Loucy (cell line): ENCODE data around the gene ZNF280D.

Source experiments
- H2AFZ ChIP-seq: fragments of 200-600 bp; sonication (generic); 2 replicates; pipeline ENCODE4 v1.6.0; 2016; ENCODE audit warnings: antibody characterized with exemption, mild to moderate bottlenecking, low read length, moderate library complexity
- H3F3A ChIP-seq: fragments of 200-600 bp; 2 replicates; pipeline ENCODE4 v1.6.0; 2016; ENCODE audit warnings: antibody characterized with exemption, low read depth, mild to moderate bottlenecking
- H3K27me3 ChIP-seq: fragments of 200-600 bp; sonication (generic); 2 replicates; pipeline ENCODE4 v1.6.1; 2014; ENCODE audit warnings: low read length, mild to moderate bottlenecking; ENCODE audit not compliant: insufficient read depth, poor library complexity, severe bottlenecking
- H3K36me3 ChIP-seq: fragments of 200-600 bp; sonication (generic); 2 replicates; pipeline ENCODE4 v1.6.1; 2016; ENCODE audit warnings: low read length; ENCODE audit not compliant: insufficient read depth
- H3K4me1 ChIP-seq: fragments of 200-600 bp; sonication (generic); 2 replicates; pipeline ENCODE4 v1.5.1; 2014; ENCODE audit warnings: low read length, mild to moderate bottlenecking; ENCODE audit not compliant: insufficient read depth, poor library complexity, severe bottlenecking
- H3K4me2 ChIP-seq: fragments of 200-600 bp; sonication (generic); 2 replicates; pipeline ENCODE4 v1.6.0; 2014; ENCODE audit warnings: antibody characterized with exemption, low read length, low read depth, mild to moderate bottlenecking; ENCODE audit not compliant: poor library complexity, severe bottlenecking
- H3K4me3 ChIP-seq: fragments of 200-600 bp; sonication (generic); 2 replicates; pipeline ENCODE4 v1.5.1; 2014; ENCODE audit warnings: low read length, mild to moderate bottlenecking, mixed read lengths; ENCODE audit not compliant: poor library complexity, severe bottlenecking
- H3K79me2 ChIP-seq: fragments of 200-600 bp; sonication (generic); 2 replicates; pipeline ENCODE4 v1.6.1; 2014; ENCODE audit warnings: low read length; ENCODE audit not compliant: insufficient read depth
- H3K9ac ChIP-seq: fragments of 200-600 bp; sonication (generic); 2 replicates; pipeline ENCODE4 v1.6.0; 2014; ENCODE audit warnings: mild to moderate bottlenecking, low read depth, low read length, moderate library complexity; ENCODE audit not compliant: poor library complexity, severe bottlenecking
- H3K9me2 ChIP-seq: fragments of 200-600 bp; sonication (generic); replicated peaks from 2 replicates; pipeline ENCODE4 v1.6.1; 2016; ENCODE audit warnings: low read depth, low read length, mixed read lengths
- H3K9me3 ChIP-seq: fragments of 200-600 bp; sonication (generic); 2 replicates; pipeline ENCODE4 v1.6.1; 2014; ENCODE audit warnings: mild to moderate bottlenecking, antibody characterized with exemption, low read length, low read depth; ENCODE audit not compliant: insufficient read depth
- H4K20me1 ChIP-seq: fragments of 200-600 bp; sonication (generic); 2 replicates; pipeline ENCODE4 v1.6.0; 2014; ENCODE audit warnings: antibody characterized with exemption, low read length, mild to moderate bottlenecking; ENCODE audit not compliant: insufficient read depth, poor library complexity, severe bottlenecking
- CTCF ChIP-seq: fragments of 200-600 bp; sonication (generic); conservative IDR thresholded peaks from 2 replicates; pipeline ENCODE4 v1.5.1; 2014; ENCODE audit warnings: mild to moderate bottlenecking, antibody characterized with exemption, low read length
- EZH2phosphoT487 ChIP-seq: fragments of 200-600 bp; IDR thresholded peaks from 2 replicates; pipeline ENCODE4 v1.6.1; 2018; ENCODE audit warnings: antibody characterized with exemption, mild to moderate bottlenecking, moderate library complexity, borderline replicate concordance

ZNF280D gene

DNA sequence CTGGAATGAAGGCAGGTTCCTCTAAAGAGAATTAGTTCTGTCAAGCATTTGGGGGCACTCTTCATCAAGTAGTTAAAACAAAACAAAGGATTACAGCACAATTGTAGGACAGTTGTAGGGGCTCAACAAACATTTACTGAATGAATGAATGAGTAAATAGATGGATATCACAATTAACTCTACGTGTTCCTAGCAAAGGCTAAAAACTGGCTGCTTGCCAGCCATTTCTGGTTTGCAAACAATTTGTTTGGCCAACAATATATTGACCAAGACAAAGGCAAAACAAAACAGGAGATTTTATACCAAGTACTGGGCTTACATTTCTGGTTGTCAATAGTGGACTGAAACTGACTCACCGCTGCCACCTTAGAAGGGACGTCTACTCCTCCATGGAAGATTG, 116.8 kb downstream of the ZNF280D start:
- TF ChIP-seq EZH2phosphoT487 (no peak), CTCF (no peak)
- no peaks in the 10 kb centered on the region for H3F3A ChIP-seq
- peaks cover 8% of the 10 kb centered on the region; the same call in 1 of the 2 replicates for H3K9me3 ChIP-seq
- no peaks in the 10 kb centered on the region for H4K20me1 ChIP-seq
- no peak overlapping the region for H3K4me3 ChIP-seq
- no peak overlapping the region for H2AFZ ChIP-seq
- no peak overlapping the region for H3K4me2 ChIP-seq
- H3K36me3 ChIP-seq, result no peaks in the 10 kb centered on the region
- H3K79me2 ChIP-seq, result no peaks in the 10 kb centered on the region
- no peaks in the 10 kb centered on the region for H3K9me2 ChIP-seq
- no peaks in the 10 kb centered on the region for H3K27me3 ChIP-seq
- H3K4me1 ChIP-seq, result peaks cover 9% of the 10 kb centered on the region
- no peak overlapping the region for H3K9ac ChIP-seq

GRCh38 chr15:56613811-56614210, 119.5 kb downstream of the ZNF280D start:
- H3K9me2 ChIP-seq, result no peaks in the 10 kb centered on the region
- H3K4me2 ChIP-seq, result peak overlapping the region; percentile 37
- peaks cover 6% of the 10 kb centered on the region; the same call in 1 of the 2 replicates for H3K9me3 ChIP-seq
- peak overlapping the region; percentile 67 for H2AFZ ChIP-seq
- peaks cover 19% of the 10 kb centered on the region for H3K4me1 ChIP-seq
- no peak overlapping the region for H3K9ac ChIP-seq
- no peaks in the 10 kb centered on the region for H3K27me3 ChIP-seq
- H4K20me1 ChIP-seq, result no peaks in the 10 kb centered on the region
- H3F3A ChIP-seq, result no peaks in the 10 kb centered on the region
- no peak overlapping the region for H3K4me3 ChIP-seq
- H3K79me2 ChIP-seq, result no peaks in the 10 kb centered on the region
- TF ChIP-seq EZH2phosphoT487, result no peak
- TF ChIP-seq CTCF, result no peak
- no peaks in the 10 kb centered on the region for H3K36me3 ChIP-seq

- no peaks in the 10 kb centered on the region for H3K36me3 ChIP-seq
- no peaks in the 10 kb centered on the region for H4K20me1 ChIP-seq
- peak overlapping the region; percentile 49 for H3K9ac ChIP-seq
- H3F3A ChIP-seq, result no peaks in the 10 kb centered on the region
- H3K4me2 ChIP-seq, result peak overlapping the region; percentile 63
- H3K79me2 ChIP-seq, result no peaks in the 10 kb centered on the region
- H3K9me3 ChIP-seq, result 0 out of 2 replicates have a peak, but pooled peaks cover 4% of the 10 kb centered on the region
- peak overlapping the region; percentile 47 for H3K4me3 ChIP-seq
- peaks cover 33% of the 10 kb centered on the region for H3K4me1 ChIP-seq
- H2AFZ ChIP-seq, result peak overlapping the region; percentile 83
- H3K27me3 ChIP-seq, result no peaks in the 10 kb centered on the region
- no peaks in the 10 kb centered on the region for H3K9me2 ChIP-seq
- no peak for TF ChIP-seq EZH2phosphoT487
- TF ChIP-seq CTCF, result no peak
Measured at GRCh38 chr15:56608993-56609392, 124.3 kb downstream of the ZNF280D start.
